HG03442 (cell line): ENCODE results near the gene ETFDH.
A peak's percentile ranks its signal among the peaks of the same experiment; 100 is the strongest.
"Not testable (repeated sequence)": the region's sequence is repeated elsewhere in the genome, so short reads cannot be mapped to it uniquely, and the experiment has no call there.

Source experiments
- ATAC-seq: cut with Tn5 transposase; IDR thresholded peaks from one replicate; pipeline ENCODE4 v1.9.1; 2021; ENCODE audit warnings: mild to moderate bottlenecking, moderate library complexity; ENCODE audit not compliant: unreplicated experiment

Gene ETFDH

GRCh38 chr4:158676076-158676475 lies 4.0 kb downstream of the ETFDH start:
- no peak for ATAC-seq

- ATAC-seq = no peak
These were observed 6.7 kb downstream of the ETFDH start for GRCh38 chr4:158678767-158679166.

- no peak for ATAC-seq
These were observed 9.5 kb downstream of the ETFDH start for GRCh38 chr4:158681629-158682028.

- ATAC-seq = no peak
These were observed 10.0 kb downstream of the ETFDH start for GRCh38 chr4:158682066-158682465.

- no peak for ATAC-seq
These were observed 16.7 kb downstream of the ETFDH start for GRCh38 chr4:158688813-158689212.

GRCh38 chr4:158704274-158704673 lies 32.2 kb downstream of the ETFDH start:
- no peak for ATAC-seq

- ATAC-seq = no peak
These were observed 38.7 kb downstream of the ETFDH start for GRCh38 chr4:158710814-158711213.

GRCh38 chr4:158712622-158713021 lies 40.5 kb downstream of the ETFDH start:
- ATAC-seq = not testable (repeated sequence)

- ATAC-seq = no peak
These were observed 42.8 kb downstream of the ETFDH start for GRCh38 chr4:158714937-158715336.

GRCh38 chr4:158715802-158716201 lies 43.7 kb downstream of the ETFDH start:
- ATAC-seq = no peak

- ATAC-seq = no peak
These were observed 49.6 kb downstream of the ETFDH start for GRCh38 chr4:158721680-158722079.

- peak; percentile 21 for ATAC-seq
These were observed 50.3 kb downstream of the ETFDH start for GRCh38 chr4:158722291-158722916.

GRCh38 chr4:158722917-158723793 lies 51.1 kb downstream of the ETFDH start, which contains the start of gene PPID:
TSS of gene PPID (minus strand) at chr4:158723396. CDS start at chr4:158723288, 108 bp downstream.
- peak; percentile 96 for ATAC-seq

- ATAC-seq = no peak
These were observed 52.5 kb downstream of the ETFDH start for GRCh38 chr4:158724637-158725036.

GRCh38 chr4:158726633-158727032 lies 54.5 kb downstream of the ETFDH start:
- ATAC-seq = no peak

GRCh38 chr4:158728236-158728635 lies 56.1 kb downstream of the ETFDH start:
- no peak for ATAC-seq

GRCh38 chr4:158729716-158730559 lies 57.8 kb downstream of the ETFDH start:
- ATAC-seq = peak; percentile 88

GRCh38 chr4:158738866-158739265 lies 66.8 kb downstream of the ETFDH start:
- ATAC-seq = no peak

GRCh38 chr4:158739600-158739999 lies 67.5 kb downstream of the ETFDH start:
- no peak for ATAC-seq

- no peak for ATAC-seq
These were observed 69.4 kb downstream of the ETFDH start for GRCh38 chr4:158741326-158742021.

- not testable (repeated sequence) for ATAC-seq
These were observed 74.4 kb downstream of the ETFDH start for GRCh38 chr4:158746537-158746936.
